Measurements from ENCODE around the gene ZFY. TPM values are rescaled to one million over a fixed set of nuclear protein-coding genes. Genes with fewer than 3 reads are reported as not detected.

Gene ZFY
- total RNA-seq, 4 donors from 2014 or later = 17.9 to 21.6 TPM; not detected in 2

DNA sequence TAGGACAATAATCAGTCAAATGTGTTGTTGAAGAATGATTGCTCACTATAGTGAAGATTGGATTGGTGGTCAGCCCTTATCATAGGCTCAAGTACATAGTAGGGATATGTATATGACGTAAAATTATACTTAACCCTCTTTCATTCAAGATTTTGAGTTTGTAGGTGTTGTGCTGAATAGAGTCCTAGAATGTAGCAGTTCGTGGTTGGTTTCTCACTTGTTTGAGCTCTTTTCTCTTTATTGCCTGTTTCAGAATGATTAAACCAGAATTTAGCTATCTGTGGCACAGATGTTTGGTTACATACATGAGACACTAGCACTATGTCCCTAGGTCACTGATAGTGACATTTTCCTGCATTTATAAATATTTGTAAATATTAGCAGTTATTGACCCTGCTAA, 15.5 kb downstream of the ZFY start:
- ATAC-seq (ENCODE audit: low FRiP score) (no peak), DNase-seq (ENCODE audit: low spot score) (no peak)
- no peak for TF ChIP-seq CTCF (IDR thresholded peaks at IDR 0.05)

GRCh38 chrY:2952912-2953311, 17.7 kb downstream of the ZFY start:
- DNase-seq (ENCODE audit: low spot score) = no peak
- TF ChIP-seq CTCF (IDR thresholded peaks at IDR 0.05) = no peak
- no peak for ATAC-seq (ENCODE audit: low FRiP score)

DNA sequence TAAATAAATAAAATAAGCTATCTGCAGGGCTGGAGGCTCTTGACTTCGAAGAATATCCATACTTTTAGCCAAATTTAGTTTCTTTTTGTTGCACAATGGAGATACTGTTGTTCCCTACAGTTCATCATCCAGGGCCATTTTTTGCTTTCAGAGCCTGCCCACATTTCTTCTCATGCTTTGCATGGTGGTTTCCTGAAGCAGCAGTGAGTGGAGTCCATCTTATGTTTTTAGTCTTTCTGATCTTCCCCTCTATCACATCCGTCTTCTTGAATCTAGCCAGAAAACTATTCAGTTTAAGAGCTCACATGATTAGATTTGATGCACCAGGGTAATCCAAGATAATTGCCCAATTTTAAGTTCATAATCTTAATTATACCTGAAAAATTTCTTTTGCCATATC, 19.6 kb downstream of the ZFY start:
- ATAC-seq (ENCODE audit: low FRiP score) (no peak), DNase-seq (ENCODE audit: low spot score) (no peak)
- no peak for TF ChIP-seq CTCF (IDR thresholded peaks at IDR 0.05)

- DNase-seq (ENCODE audit: low spot score) (no peak), ATAC-seq (ENCODE audit: low FRiP score) (no peak)
- TF ChIP-seq CTCF (IDR thresholded peaks at IDR 0.05) = no peak
Measured at GRCh38 chrY:2955561-2955960, 20.4 kb downstream of the ZFY start.

DNA sequence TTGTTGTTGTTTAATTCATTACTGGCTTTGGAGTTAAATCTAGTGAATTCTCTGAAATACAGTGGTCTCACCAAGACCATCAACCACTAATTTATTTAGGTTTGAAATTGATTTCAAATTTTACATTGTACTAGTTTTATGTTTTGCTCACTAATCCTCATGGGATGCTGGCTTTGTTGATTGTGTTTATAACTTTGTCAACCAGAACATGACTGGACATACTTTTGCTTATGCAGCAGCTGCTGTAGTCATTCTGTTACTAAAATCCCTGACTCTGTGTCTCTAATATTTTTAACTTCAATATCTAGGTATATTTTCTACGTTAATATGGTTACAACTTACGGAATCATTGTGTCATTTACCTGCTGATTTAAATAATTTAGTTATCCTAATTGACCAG, 26.9 kb downstream of the ZFY start:
- DNase-seq (ENCODE audit: low spot score) (no peak), ATAC-seq (ENCODE audit: low FRiP score) (no peak)
- TF ChIP-seq CTCF (IDR thresholded peaks at IDR 0.05) = no peak

DNA sequence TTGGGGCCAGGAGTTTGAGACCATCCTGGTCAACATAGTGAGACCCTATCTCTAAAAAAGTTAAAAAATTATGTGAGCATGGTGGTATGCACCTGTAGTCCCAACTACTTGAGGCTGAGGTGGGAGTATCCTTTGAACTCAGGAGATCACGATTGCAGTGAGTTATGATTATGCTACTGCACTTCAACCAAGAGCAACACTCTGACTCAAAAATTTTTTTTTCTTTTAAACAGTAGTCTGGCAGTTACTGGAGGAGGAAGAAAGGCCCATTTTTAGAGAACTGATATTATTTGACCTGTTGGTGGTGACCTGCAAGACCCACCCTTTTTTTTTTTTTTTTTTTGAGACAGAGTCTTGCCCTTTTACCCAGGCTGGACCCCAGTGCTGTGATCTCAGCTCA, 29.6 kb downstream of the ZFY start:
- no peak for TF ChIP-seq CTCF (IDR thresholded peaks at IDR 0.05)
- ATAC-seq (ENCODE audit: low FRiP score) (no peak), DNase-seq (ENCODE audit: low spot score) (no peak)

DNA sequence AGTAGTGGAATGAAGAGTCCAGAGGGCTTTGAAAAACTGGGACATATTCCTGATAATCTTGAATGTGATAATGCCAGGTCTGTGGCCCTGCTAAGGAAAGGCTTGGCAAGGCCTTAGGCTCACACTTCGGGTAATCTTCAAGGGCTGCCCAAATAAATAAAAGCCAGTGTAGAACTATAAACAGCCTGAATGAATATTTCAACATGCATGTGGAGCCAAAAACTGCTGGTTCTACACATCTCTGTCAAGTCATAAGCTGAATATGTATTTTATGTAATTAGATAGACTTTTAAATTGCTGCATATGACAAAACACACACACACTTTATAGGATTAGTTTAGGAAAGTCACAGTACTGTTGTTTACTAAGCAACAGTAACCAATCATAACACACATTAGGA, 30.4 kb downstream of the ZFY start:
- TF ChIP-seq CTCF (IDR thresholded peaks at IDR 0.05) = no peak
- ATAC-seq (ENCODE audit: low FRiP score) (no peak), DNase-seq (ENCODE audit: low spot score) (no peak)
